Muscle of leg (tissue), 11 donors: ENCODE measurements around the gene LRRC8D. TPM values are rescaled to one million over a fixed set of nuclear protein-coding genes. Genes with fewer than 3 reads are reported as not detected.

Experiments
- DNase-seq: peaks from one replicate; pipeline ENCODE4 v3.0.0; 2013
- H3K27ac ChIP-seq: one replicate; pipeline ENCODE4 v1.5.1; 2013; ENCODE audit warnings: mild to moderate bottlenecking, low read length, control low read depth
- H3K27me3 ChIP-seq: one replicate; pipeline ENCODE4 v1.6.1; 2013; ENCODE audit warnings: low read length; ENCODE audit not compliant: control insufficient read depth, insufficient read depth
- H3K36me3 ChIP-seq: one replicate; pipeline ENCODE4 v1.6.1; 2013; ENCODE audit warnings: low read length; ENCODE audit not compliant: control insufficient read depth, insufficient read depth
- H3K4me1 ChIP-seq: one replicate; pipeline ENCODE4 v1.6.1; 2013; ENCODE audit warnings: low read length; ENCODE audit not compliant: control insufficient read depth, insufficient read depth
- H3K4me3 ChIP-seq: one replicate; pipeline ENCODE4 v1.5.1; 2013; ENCODE audit warnings: low read length, control low read depth
- H3K9me3 ChIP-seq: replicated peaks from 2 replicates; pipeline ENCODE4 v1.6.1; 2013; ENCODE audit warnings: low read depth, low read length; ENCODE audit not compliant: control insufficient read depth
- WGBS: methylation state at CpG from one replicate; pipeline ENCODE4 v1.1.5; 2013; ENCODE audit warnings: missing lambda C conversion rate; ENCODE audit not compliant: insufficient coverage; 5-methylcytosine and 5-hydroxymethylcytosine counted together
- polyA plus RNA-seq, 8 donors: library from polyadenylated mRNA; unstranded; fragments of 120-200 nt; gene quantifications; one replicate each; pipeline versions ENCODE4 v1.2.1 to v1.2.3, GENCODE V29; 2013; ENCODE audit warnings: inconsistent platforms in 1 of 8, low replicate concordance in 1 of 8; ENCODE audit not compliant: insufficient read length in 8 of 8, insufficient read depth in 1 of 8
- total RNA-seq: library from RNA; stranded (reverse); fragments of 120-200 nt; gene quantifications from one replicate; pipeline ENCODE4 v1.2.4, GENCODE V29; 2013

Gene LRRC8D
- total and polyA plus RNA-seq, 9 donors: 6.2 to 10.5 (median 7.6) TPM

GRCh38 chr1:89831462-89832120 lies 10.8 kb downstream of the LRRC8D start:
- Histone ChIP-seq H3K27me3 (no peaks in the 10 kb centered on the region), H3K36me3 (no peaks in the 10 kb centered on the region), H3K4me1 (no peaks in the 10 kb centered on the region), H3K4me3 (no peak overlapping the region), H3K27ac (no peak overlapping the region), H3K9me3 (no peaks in the 10 kb centered on the region)
- WGBS: 71% methylated on average over 4 of the region's 7 CpGs
- no peak for DNase-seq

GRCh38 chr1:89832496-89833127 lies 11.8 kb downstream of the LRRC8D start:
- H3K4me1 ChIP-seq: no peaks in the 10 kb centered on the region
- no peak for DNase-seq
- no peaks in the 10 kb centered on the region for H3K27me3 ChIP-seq
- no peaks in the 10 kb centered on the region for H3K9me3 ChIP-seq
- no peaks in the 10 kb centered on the region for H3K36me3 ChIP-seq
- H3K4me3 ChIP-seq: no peak overlapping the region
- H3K27ac ChIP-seq: no peak overlapping the region
- 30% methylated on average over 1 of the region's 6 CpGs for WGBS

- no CpG with 5 or more reads among the region's 7 CpGs for WGBS
- Histone ChIP-seq H3K9me3 (no peaks in the 10 kb centered on the region), H3K27me3 (no peaks in the 10 kb centered on the region), H3K4me1 (no peaks in the 10 kb centered on the region), H3K4me3 (no peak overlapping the region), H3K27ac (no peak overlapping the region), H3K36me3 (no peaks in the 10 kb centered on the region)
- DNase-seq: no peak
Observed at GRCh38 chr1:89833183-89834082, 12.6 kb downstream of the LRRC8D start.

DNA sequence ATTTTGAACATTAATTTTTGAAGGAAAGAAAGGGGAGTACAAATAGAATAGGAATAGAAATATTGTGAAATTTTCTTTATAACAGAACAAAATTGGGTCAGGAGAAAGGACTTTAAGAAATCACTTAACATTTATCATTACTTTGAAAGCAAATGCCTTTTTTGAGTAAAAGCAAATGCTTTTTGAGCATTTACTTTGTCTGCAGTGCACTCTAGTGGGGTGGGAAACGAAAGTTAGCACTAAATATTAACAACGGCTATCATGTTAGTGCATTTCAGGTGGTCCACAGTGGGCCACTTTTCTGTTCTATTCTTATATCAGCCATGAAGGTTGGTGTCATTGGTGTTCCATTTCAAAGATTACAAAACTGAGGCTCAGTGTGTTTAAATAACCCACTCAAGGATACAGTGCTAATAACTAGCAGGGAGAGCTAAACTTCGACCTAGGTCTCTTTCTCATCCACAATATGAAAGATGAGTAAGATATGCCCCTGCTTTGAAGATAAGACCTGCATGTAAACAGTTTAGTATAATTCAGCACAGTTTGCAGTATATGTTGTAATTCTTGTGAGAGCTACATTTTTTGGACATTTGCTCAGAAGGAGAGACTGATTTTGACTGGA lies 13.4 kb downstream of the LRRC8D start:
- WGBS: no CpG with 5 or more reads among the region's 3 CpGs

GRCh38 chr1:89836252-89837035 lies 15.6 kb downstream of the LRRC8D start:
- WGBS: no CpG with 5 or more reads among the region's 8 CpGs
- Histone ChIP-seq H3K27me3 (no peaks in the 10 kb centered on the region), H3K36me3 (no peaks in the 10 kb centered on the region), H3K4me1 (no peaks in the 10 kb centered on the region), H3K27ac (no peak overlapping the region), H3K9me3 (no peaks in the 10 kb centered on the region), H3K4me3 (no peak overlapping the region)
- no peak for DNase-seq

More for the DNA sequence above, 13.4 kb downstream of the LRRC8D start:
- DNase-seq: no peak
- Histone ChIP-seq H3K4me3 (no peak overlapping the region), H3K36me3 (no peaks in the 10 kb centered on the region), H3K27ac (no peak overlapping the region), H3K9me3 (no peaks in the 10 kb centered on the region), H3K27me3 (no peaks in the 10 kb centered on the region), H3K4me1 (no peaks in the 10 kb centered on the region)

DNA sequence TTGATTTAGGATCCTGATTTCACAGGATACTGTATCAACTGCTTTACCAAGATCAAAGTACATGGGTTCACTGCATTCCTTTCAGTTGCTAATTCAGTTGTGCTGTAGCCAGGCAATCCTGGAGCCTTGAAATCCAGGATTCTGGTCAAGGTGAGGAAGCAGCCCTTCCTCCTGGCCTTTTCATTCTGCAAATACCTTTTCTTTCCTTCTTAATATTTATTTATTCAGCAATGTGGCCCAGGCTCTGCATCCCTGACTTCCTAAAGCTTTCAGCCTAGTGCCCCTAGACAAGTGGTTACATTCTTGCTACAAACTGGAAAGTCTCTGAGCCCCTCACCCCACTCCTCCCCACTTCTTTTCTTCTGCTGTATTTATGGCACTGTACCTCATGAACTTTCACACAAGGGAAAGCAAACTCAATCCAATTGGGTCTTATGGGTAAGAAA lies 16.2 kb downstream of the LRRC8D start:
- H3K4me3 ChIP-seq: no peak overlapping the region
- H3K36me3 ChIP-seq: no peaks in the 10 kb centered on the region
- H3K27me3 ChIP-seq: no peaks in the 10 kb centered on the region
- no peak overlapping the region for H3K27ac ChIP-seq
- DNase-seq: no peak
- no peaks in the 10 kb centered on the region for H3K4me1 ChIP-seq
- H3K9me3 ChIP-seq: no peaks in the 10 kb centered on the region

DNA sequence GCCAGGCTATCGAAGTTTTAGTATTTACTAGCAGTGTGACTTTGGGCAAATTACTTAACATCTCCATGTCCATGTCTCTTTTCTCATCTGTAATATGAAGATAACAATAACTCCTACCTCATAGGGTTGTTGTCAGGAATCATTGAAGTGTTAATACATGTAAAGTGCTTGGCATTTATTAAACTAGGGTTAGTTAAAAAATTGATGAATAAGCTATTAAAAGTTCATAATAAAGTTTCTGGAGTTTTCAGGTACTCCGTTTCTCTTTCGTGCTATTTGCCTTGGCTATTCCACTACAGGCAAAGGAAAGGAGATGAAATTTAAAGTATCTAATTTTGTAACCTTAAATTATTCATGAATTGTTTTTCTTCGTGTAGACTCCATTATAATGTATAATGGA lies 16.7 kb downstream of the LRRC8D start:
- DNase-seq: no peak
- Histone ChIP-seq H3K4me3 (no peak overlapping the region), H3K36me3 (no peaks in the 10 kb centered on the region), H3K27ac (no peak overlapping the region), H3K9me3 (no peaks in the 10 kb centered on the region), H3K27me3 (no peaks in the 10 kb centered on the region), H3K4me1 (peaks cover 2% of the 10 kb centered on the region)
- WGBS: no CpG with 5 or more reads among the region's 4 CpGs

DNA sequence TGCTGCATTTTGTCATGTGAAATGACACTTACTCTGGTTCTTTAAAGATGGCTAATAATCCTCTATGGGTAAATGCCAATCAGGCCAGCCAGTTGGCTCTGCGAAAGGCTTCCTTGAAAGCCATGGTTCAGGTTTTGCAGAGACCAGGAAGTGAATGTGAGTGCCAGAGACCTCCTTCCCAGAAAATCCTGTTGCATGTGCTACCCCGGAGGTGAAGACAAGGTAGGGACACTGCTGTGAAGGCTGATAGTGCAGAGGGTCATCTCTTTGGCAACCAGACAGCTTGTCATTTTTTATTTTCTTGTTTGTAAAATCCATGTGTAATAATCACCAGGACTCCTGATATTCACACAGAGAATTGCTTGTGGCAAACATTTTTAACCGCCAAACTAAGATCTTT lies 18.7 kb downstream of the LRRC8D start:
- H3K27me3 ChIP-seq: no peaks in the 10 kb centered on the region
- no peaks in the 10 kb centered on the region for H3K36me3 ChIP-seq
- peaks cover 10% of the 10 kb centered on the region for H3K4me1 ChIP-seq
- WGBS: 100% methylated on average over 1 of the region's 3 CpGs
- H3K4me3 ChIP-seq: no peak overlapping the region
- H3K9me3 ChIP-seq: no peaks in the 10 kb centered on the region
- no peak overlapping the region for H3K27ac ChIP-seq
- DNase-seq: no peak

- DNase-seq: no peak
- no peaks in the 10 kb centered on the region for H3K9me3 ChIP-seq
- 100% methylated on average over 1 of the region's 2 CpGs for WGBS
Observed at GRCh38 chr1:89841507-89841906, 20.7 kb downstream of the LRRC8D start.

More at GRCh38 chr1:89841507-89841906, 20.7 kb downstream of the LRRC8D start:
- no peaks in the 10 kb centered on the region for H3K36me3 ChIP-seq
- H3K27me3 ChIP-seq: no peaks in the 10 kb centered on the region
- H3K4me3 ChIP-seq: no peak overlapping the region
- peaks cover 10% of the 10 kb centered on the region for H3K4me1 ChIP-seq
- H3K27ac ChIP-seq: no peak overlapping the region
